Head of caudate nucleus (tissue), 42 donors: ENCODE measurements around the gene DCAF8L1.
"Not testable (repeated sequence)": the region's sequence is repeated elsewhere in the genome, so short reads cannot be mapped to it uniquely, and the experiment has no call there.

Experiments
- DNase-seq, 42 donors: peaks; one replicate each; pipeline versions ENCODE4 v3.0.0 to v3.0.0-alpha.2; 2020 to 2021; ENCODE audit warnings: mixed read lengths in 7 of 42
- intact Hi-C: fragments of 100-400 bp; cut with DNase I; formaldehyde crosslinking; loops from one replicate; pipeline ENCODE4 v1.15.0; 2022

The DCAF8L1 gene

DNA sequence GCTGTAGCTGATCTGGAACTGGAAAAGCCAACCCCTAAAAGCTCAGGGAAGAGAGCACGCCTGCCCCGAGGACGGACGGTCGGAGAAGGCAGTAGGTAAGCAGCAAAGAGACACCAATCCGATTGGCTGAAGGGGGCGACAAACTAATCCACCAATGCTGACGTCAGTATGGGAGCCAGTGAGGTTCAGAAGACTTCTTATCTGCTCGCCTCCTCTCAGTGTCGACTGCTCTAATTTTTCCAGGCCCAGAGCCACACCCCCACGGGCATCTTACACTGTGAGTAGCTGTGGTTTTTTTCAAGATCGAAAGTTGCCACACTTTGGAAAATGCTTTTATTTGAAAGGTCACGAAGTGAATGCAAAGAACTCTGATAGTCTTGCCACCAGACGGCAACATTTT is at the start of gene DCAF8L1:
DCAF8L1 (minus strand) TSS at position 101 of the 400 bp plus-strand sequence. CDS start 115 bp downstream, outside the sequence.
- intact Hi-C loops: no loop called here
- no peak for DNase-seq

DNA sequence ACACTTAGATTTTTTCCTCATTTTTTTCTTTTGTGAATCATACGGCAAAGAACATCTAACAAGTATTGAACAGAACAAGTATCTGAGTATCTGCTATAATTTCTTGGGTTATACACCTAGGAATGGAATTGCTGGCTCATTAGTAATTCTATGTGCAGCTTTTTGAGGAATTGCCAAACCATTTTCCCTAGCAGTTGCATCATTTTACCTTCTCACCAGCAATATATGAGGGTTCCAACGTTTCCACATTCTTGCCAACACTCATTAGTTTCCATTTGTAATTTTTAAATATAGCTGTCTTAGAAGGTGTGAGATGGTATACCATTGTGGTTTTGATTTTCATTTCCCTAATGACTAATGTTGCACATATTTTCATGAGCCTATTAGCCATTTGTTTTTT is 41.1 kb upstream of the DCAF8L1 start:
- intact Hi-C loops: no loop called here
- no peak for DNase-seq

DNA sequence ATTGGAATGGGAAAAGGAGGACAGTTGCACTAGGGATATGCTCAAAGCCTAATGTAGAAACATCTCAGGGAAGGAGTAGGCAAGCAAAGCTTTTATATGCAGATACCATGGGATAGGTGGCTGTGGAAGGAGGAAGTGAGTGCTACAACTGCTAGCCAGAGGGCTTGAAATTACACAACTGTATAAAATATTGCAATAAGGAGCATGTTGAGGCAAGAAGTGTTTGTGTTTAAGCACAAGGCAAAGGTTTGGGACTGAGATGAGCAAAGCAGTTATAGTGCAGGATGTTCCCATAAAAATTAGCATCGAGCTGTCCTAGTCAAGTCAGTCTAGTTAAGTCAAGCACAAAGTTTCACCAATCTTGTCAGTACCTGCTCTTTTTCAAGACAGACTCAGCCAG is 35.6 kb upstream of the DCAF8L1 start:
- no peak for DNase-seq
- intact Hi-C loops: no loop called here

DNA sequence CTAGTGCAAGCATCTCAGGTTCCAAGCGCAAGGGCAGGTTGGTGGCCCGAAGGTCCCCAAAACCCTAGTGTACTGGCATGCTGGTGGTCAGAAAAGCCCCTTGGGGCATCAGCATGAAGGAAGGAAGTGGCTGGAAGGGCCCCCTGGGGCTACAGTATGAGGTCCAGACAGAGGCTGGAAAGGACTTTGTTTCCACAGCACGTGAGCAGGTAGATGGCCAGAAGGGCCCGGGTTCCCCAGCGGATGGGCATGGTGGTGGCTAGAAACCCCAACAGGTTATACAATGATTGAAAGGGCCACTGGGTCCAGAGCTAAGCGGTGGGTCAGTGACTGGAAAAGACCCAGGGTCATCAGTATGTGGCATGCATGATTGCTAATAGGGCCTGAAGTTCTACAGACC is 34.7 kb upstream of the DCAF8L1 start:
- intact Hi-C loops: no loop called here
- no peak for DNase-seq

DNA sequence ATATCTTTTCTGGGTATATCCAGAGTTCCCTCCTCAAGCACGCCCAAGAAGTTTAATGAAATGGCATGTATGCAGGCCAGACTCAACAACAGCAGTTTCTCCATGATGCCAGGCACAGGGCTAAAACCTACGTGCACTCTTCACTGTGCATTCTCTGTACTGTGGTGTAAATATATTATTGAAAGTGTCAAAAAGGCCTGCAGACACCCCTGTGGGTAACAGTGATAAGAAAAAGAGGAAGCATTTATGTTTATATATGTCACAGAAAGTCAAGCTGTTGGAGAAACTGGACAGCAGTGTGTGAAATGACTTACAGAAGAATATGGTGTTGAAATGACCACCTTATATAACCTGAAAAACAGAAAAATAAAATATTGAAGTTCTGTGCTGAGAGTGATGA is 29.6 kb upstream of the DCAF8L1 start:
- DNase-seq: no peak
- intact Hi-C loops: no loop called here

DNA sequence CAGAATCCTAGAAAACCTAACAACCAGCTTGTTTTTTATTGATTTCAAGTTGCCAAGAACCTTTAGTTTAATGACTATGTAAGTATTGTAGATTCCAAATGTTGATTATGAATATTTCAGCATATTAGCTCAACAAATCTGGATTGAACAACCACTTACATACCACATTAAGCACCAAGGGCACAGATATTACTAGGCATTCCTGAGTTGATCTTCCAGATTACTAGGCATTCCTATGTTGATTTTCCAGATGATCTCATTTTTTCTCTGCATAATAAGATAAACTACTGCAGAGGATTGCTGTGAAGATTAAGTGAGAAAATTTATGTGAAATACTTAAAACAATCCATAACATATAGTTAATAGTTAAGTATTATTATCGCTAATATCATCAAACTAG is 17.4 kb upstream of the DCAF8L1 start:
- intact Hi-C loops: no loop called here
- no peak for DNase-seq

DNA sequence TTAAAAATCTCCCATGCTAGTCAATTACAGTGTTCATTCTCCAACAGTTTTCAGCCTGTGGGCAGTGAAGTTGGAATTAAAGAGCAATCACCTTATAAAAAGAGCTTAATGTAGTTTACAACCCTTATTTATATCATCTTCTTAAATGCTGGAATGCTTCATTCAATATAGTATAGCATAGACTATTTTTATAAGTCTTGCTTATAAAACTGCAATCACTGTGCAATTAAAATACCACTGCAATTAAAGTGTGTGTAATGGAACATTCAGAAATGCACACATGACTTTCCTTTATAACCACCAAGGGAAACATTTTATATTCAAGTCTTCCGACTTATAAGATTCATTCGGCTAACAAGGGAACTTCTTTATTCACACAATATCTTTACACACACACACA is 16.4 kb upstream of the DCAF8L1 start:
- intact Hi-C loops: no loop called here

DNA sequence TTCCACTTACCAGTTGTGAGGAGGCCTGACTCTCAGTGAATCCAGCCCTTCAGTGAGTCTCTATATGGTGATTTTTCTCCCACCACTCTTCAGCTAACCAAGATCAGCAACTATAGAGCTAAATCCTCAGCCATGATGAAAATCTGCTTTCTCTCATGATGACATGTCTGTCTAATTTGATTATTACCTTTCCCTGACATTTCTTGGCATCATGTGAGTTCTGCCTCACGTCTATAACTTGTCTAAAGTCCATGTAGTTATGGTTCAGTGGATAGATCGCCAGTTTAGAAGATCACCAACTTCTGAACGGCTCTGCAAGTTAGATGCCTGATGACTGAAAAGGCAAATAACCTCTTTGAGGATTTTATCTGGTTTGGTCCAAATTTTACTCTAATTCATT is 14.9 kb upstream of the DCAF8L1 start:
- intact Hi-C loops: no loop called here
- DNase-seq: no peak

More for the DNA sequence above, 16.4 kb upstream of the DCAF8L1 start:
- DNase-seq: no peak

DNA sequence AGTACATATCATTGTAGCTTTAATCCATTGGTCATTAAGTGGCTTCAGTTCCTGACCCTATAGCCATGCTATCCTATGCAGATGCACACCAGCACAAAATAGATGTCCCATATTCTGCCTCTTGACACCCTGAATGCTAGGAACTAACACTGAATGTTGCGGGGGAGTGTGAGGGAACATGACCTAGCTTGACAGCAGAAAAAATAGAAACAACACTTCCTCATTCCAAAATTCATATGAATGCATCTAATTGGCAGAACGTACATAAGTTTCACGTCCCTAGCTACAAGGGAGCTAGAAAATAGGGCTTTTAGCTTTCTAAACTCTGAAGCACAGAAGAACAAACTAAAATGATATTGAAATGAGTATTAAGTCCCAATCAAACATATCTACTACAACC is 14.4 kb upstream of the DCAF8L1 start:
- intact Hi-C loops: no loop called here
- DNase-seq: no peak

DNA sequence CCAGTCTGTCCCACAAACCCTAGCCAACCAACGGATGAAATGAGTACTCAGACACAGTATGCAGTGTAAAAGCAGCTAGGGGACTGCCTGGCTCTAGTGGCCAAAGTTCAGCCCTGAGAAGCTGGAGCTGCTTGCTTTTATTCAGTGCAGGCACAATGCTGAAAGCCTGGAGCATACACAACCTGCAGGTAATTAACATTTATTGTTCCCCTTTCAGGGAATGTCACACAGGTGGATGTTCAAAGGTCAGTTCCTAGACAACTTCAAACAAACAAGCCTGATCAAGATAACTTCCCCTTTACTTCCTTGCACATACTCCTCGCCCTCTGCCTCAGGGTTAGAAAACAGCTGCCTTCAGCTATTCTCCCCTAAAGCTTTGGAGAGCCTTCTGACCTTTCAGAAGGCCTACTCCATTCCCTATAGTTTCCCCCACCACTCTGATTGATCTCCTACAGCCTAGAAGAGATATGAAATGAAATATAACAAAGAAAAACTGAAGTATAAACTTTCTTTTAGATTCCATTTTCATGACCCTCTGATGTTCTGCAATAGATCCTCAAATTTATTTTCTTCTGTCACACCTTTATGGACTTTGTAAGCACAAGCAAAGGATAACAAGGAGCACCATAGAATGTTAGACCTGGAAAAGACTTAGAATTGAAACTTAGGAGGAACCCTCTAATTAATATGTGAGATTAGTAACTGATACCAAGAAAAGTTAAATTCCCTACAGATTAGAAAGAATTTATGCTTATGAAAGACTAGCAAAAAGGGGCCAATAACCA is 6.8 kb upstream of the DCAF8L1 start:
- intact Hi-C loops: no loop called here
- no peak for DNase-seq

DNA sequence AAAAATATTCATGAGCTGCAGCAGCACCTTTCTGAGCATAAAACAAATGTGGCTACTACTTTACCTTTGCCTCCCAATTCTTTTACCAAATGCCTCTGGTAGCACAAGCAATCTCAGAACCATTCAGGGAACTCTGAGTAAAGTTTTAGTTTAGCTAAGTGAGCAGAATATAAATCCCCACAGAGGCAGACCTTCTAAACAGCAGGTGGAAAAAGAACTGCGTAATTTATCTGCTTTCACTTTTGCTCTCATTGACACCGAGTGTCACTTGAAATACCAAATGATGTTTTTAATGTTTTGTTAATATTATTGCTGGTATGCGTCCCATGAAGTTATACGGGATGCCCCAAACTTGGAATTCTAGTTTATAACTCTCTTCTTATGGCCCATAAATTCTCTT is 4.3 kb downstream of the DCAF8L1 start:
- intact Hi-C loops, DNase-seq: not testable (repeated sequence)

DNA sequence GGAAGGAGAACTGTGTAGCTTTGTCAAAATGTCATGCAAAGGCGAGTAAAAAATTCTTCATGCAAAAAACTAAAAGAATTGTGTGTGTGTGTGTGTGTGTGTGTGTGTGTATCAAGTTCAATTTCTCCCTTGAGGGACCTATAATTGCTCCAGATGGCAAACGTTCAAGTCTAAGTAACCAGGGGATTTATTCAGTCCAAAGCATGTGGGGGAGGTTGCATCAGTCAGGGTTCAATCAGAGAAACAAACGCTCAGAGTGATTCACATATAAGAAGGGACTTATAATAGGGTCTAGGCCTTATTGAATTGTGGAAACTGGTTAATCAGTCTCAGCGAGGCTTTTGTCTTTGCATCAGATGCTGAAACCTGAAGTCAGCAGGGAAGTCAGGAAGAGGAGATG is 5.0 kb downstream of the DCAF8L1 start:
- intact Hi-C loops: no loop called here
- no peak for DNase-seq

DNA sequence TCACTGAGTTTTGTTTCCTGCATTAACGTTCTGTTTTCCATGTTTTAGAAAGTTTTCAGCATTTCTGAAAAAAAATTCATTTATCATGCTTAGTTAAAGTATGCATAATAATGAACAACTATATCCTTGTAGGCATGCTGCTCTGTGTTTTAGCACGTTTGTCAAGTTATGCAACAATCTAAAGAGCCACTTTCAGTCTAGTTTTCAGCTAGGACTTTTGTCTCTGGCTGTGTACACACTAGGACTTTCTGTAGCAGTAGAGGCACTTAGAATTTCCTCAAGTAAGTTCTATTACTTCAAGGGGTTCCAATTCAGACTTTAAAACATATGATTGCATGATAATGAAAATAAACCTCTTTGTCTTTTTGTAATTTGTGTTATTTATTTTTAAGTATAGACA is 12.4 kb downstream of the DCAF8L1 start:
- no peak for DNase-seq
- intact Hi-C loops: no loop called here

DNA sequence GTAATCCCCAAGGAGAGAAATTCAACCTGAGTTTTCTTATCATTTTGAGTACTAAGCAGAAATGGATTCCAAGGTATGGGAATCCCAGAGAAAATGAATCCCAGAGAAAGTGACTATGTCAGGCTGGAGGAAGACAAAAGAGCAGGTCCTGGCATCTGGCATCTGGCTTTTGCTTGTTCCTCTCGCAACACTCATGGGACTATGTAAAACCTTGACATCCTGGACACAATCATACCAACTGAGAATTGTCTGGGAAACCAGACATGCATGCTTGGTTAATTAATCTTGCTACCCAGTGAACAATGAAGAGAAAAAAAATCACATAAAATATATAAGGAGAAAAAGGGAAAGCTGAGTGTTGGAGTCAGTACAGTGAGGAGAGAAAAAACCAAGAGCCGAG is 12.9 kb downstream of the DCAF8L1 start:
- intact Hi-C loops: no loop called here
- DNase-seq: no peak

DNA sequence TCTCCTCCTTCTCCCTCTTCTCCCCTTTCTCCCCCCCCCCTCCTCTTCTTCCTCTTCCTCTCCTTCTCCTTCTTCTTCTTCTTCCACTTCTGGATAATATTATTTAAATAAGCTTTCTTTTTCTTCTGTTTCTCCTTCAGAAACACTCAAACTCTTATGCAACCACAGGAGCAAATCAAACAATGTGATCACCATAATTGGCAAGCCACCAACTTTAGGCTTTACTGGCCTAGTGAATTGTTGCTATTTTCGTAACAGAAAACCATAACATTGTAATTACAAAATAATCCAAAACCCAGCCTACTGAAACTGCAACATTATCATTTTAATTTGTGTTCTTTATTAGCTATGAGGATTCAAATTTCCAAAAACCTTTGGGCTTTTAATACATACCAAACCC is 14.3 kb downstream of the DCAF8L1 start:
- intact Hi-C loops: no loop called here
- DNase-seq: no peak

DNA sequence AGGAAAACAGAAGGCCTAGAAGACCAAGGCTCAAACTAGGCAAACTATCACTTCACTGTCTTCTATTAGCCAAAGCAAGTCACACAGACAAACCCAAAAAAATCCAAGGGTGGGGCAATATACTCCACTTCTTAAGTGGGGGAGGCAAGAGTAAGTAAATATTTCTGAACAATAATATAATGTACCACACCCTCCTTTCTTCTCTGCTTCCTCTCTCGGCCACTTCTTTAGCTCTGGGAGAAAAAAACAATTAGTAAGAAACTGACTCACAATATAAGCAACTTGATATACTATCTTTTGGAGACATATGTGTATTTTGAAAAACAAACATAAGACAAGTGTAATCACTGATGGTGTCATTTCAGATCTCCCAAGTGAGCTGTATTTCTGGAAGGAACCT is 14.8 kb downstream of the DCAF8L1 start:
- intact Hi-C loops: no loop called here
- DNase-seq: no peak

DNA sequence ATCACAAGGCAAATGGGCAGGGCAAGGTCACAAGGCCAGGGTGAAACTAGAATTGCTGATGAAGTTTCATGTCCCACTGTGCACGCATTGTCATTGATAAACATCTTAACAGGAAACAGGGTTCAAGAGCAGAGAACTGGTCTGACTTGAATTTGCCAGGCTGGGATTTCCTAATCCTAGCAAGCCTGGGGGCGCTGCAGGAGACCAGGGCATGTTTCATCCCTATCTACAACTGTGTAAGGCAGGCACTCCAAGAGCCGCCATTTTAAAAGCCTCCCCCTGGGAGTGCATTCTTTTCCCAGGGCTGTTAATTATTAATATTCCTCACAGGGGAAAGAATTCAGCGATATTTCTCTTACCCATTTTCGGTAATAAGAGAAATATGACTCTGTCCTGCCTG is 15.9 kb downstream of the DCAF8L1 start:
- intact Hi-C loops, DNase-seq: not testable (repeated sequence)

DNA sequence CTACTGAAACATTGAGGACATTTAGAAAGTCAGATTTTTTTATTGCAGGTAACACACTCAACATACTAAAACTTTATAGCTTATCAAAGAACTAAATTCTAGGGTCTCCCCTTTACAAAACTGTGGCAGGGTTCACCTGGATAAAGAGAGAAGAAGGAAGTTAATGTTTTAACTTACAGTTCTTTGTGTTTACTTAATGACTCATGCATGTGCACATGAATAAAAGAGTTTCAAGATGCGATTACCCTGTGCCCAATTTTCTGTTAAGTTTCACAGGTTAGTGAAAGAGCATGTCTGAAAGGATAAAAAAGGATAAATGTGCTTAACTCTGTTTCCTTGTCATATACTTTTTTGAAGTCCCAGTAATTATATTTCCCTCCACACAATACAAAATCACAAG is 16.8 kb downstream of the DCAF8L1 start:
- intact Hi-C loops: no loop called here
- DNase-seq: no peak

DNA sequence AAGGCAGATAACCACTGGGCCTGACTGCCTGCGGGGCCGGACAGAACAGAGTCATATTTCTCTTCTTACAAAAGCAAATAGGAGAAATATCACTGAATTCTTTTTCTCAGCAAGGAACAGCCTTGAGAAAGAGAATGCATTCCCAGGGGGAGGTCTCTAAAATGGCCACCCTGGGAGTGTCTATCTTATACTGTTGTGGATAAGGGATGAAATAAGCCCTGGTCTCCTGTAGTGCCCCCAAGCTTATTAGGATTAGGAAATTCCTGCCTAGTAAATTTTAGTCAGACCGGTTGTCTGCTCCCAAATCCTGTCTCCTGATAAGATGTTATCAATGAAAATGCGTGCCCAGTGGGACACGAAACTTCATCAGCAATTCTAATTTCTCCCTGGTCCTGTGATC is 20.8 kb downstream of the DCAF8L1 start:
- intact Hi-C loops, DNase-seq: not testable (repeated sequence)

DNA sequence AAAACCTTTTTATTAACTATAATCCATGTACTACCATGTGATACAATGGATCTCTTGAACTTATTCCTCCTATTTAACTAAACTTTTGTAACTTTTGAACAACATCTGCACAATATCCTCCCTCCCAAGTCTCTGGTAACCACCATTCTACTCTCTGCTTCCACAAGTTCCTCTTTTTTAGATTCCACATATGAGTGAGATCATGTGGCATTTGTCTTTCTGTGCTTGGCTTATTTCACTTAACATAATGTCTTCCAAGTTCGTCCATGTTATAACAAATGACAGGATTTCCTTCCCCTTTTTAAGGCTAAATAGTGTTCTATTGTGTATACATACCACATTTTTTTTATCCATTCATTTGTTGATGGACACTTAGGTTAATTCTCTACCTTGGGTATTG is 28.1 kb downstream of the DCAF8L1 start:
- intact Hi-C loops: no loop called here

DNA sequence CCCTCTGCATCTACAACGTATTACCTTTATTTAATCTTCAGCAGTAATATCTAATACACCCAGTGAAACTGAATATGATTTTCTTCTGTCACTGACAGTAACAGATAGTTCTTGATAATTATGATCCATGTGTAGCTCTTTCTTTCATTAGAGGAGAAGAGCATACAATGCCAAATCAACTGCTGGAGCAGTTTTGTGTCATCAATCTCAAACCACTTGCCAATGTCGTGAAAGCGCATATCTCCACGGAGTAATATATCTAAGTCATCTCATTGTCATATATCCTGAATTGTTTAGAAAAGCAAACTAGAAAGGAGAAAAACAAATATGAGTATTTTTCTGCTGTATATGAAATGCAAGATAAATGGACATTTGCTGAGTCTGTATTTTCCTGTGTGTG is 47.9 kb downstream of the DCAF8L1 start:
- intact Hi-C loops: no loop called here
- no peak for DNase-seq

More for the DNA sequence above, 28.1 kb downstream of the DCAF8L1 start:
- DNase-seq: no peak
